ENCODE measurements around the gene HOMER2. TPM values are rescaled to one million over a fixed set of nuclear protein-coding genes. Genes with fewer than 3 reads are reported as not detected.

The HOMER2 gene
- total RNA-seq, 1 donor from 2014 or later = 75.3 TPM

- no peak overlapping the region for H3K4me3 ChIP-seq (ENCODE audit: low read depth, low read length)
- DNase-seq (ENCODE audit: low read depth) (no peak), FAIRE-seq (no peak)
- no peak for TF ChIP-seq CTCF (IDR thresholded peaks at IDR 0.05; ENCODE audit: insufficient read depth, low read length, severe bottlenecking)
- H3K36me3 ChIP-seq (ENCODE audit: control insufficient read depth, insufficient read depth, low read length) = peaks cover 1% of the 10 kb centered on the region
- H3K27me3 ChIP-seq (ENCODE audit: control insufficient read depth, insufficient read depth, low read length) = no peaks in the 10 kb centered on the region
Measured at GRCh38 chr15:82864967-82865366, 87.6 kb downstream of the HOMER2 start.

GRCh38 chr15:82862886-82863285, 89.6 kb downstream of the HOMER2 start:
- Histone ChIP-seq H3K36me3 (ENCODE audit: control insufficient read depth, insufficient read depth, low read length) (peaks cover 6% of the 10 kb centered on the region), H3K27me3 (ENCODE audit: control insufficient read depth, insufficient read depth, low read length) (no peaks in the 10 kb centered on the region), H3K4me3 (ENCODE audit: low read depth, low read length) (no peak overlapping the region)
- DNase-seq (ENCODE audit: low read depth) (no peak), FAIRE-seq (peak; percentile 76)
- no peak for TF ChIP-seq CTCF (IDR thresholded peaks at IDR 0.05; ENCODE audit: insufficient read depth, low read length, severe bottlenecking)

- Histone ChIP-seq H3K4me3 (ENCODE audit: low read depth, low read length) (no peak overlapping the region), H3K27me3 (ENCODE audit: control insufficient read depth, insufficient read depth, low read length) (no peaks in the 10 kb centered on the region), H3K36me3 (ENCODE audit: control insufficient read depth, insufficient read depth, low read length) (peaks cover 8% of the 10 kb centered on the region)
- no peak for TF ChIP-seq CTCF (IDR thresholded peaks at IDR 0.05; ENCODE audit: insufficient read depth, low read length, severe bottlenecking)
- FAIRE-seq (no peak), DNase-seq (ENCODE audit: low read depth) (no peak)
Measured at GRCh38 chr15:82858932-82859331, 93.6 kb downstream of the HOMER2 start.

- Histone ChIP-seq H3K27me3 (ENCODE audit: control insufficient read depth, insufficient read depth, low read length) (no peaks in the 10 kb centered on the region), H3K36me3 (ENCODE audit: control insufficient read depth, insufficient read depth, low read length) (peaks cover 13% of the 10 kb centered on the region), H3K4me3 (ENCODE audit: low read depth, low read length) (no peak overlapping the region)
- FAIRE-seq (no peak), DNase-seq (ENCODE audit: low read depth) (no peak)
- no peak for TF ChIP-seq CTCF (IDR thresholded peaks at IDR 0.05; ENCODE audit: insufficient read depth, low read length, severe bottlenecking)
Measured at GRCh38 chr15:82856397-82857170, 95.9 kb downstream of the HOMER2 start.

GRCh38 chr15:82855286-82856100, 97.0 kb downstream of the HOMER2 start:
- peaks cover 15% of the 10 kb centered on the region for H3K36me3 ChIP-seq (ENCODE audit: control insufficient read depth, insufficient read depth, low read length)
- FAIRE-seq = no peak
- H3K27me3 ChIP-seq (ENCODE audit: control insufficient read depth, insufficient read depth, low read length) = no peaks in the 10 kb centered on the region
- H3K4me3 ChIP-seq (ENCODE audit: low read depth, low read length) = no peak overlapping the region
- TF ChIP-seq CTCF (IDR thresholded peaks at IDR 0.05; ENCODE audit: insufficient read depth, low read length, severe bottlenecking) = no peak
- no peak for DNase-seq (ENCODE audit: low read depth)
